DMS 273 (cell line): ENCODE data around the gene ZNF442.
"Not testable (repeated sequence)": the region's sequence is repeated elsewhere in the genome, so short reads cannot be mapped to it uniquely, and the experiment has no call there.

Source experiments
- DNase-seq: peaks from one replicate; lab custom pipeline; 2025; ENCODE audit not compliant: unreplicated experiment; lab: John Stamatoyannopoulos, UW

The ZNF442 gene

DNA sequence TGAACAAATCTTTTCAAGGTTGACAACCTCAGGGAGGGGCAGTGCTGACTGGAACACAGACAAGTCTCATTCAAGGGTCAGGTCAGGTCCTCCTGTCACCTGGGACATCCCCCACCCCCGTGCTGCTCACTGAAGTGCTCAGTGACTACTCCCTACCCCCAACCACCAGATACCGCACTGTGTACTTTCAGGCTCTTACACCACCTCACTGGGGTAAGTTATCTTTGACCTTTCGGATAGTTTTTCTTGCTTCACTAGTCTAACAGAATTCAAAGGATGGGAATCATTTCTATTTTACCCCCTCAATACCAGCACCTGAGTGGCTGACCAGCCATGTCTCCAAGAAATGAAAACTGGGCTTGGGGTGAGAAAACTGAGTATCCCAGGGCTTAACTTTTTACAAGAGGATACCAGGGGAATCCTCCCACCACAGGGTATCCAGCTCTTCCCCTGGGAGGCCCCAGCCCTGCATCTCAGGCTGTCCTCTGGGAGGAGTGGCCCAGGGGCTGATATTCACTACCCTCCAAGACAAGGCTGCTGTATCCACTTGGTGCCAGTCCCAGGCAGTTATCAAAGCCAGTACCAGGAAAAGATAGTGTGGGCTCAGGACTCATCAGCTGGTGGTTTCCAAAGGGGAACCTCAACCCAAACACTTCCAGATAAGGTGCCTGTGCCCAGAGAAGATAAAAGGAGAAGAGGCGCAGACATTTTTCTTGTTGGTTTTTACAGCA, 34.1 kb downstream of the ZNF442 start:
- no peak for DNase-seq

DNA sequence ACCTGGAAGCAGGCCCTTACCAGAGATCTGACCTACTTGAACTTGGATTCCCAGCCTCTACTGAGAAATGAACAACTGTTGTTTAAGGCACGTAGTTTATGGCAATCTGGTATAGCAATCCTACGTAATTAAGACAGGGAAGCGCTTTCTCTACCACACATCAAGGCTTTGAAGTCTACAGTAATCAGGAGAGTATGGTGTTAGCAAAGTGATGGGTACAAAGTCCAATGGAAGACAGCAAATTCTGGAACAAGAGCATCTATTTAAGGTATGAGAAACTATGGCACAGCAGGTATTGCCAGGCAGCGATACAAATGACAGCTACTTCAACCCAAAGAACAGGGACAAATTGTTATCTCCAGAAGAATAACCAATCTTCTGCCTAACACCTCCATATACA, 35.1 kb downstream of the ZNF442 start:
- DNase-seq = no peak

DNA sequence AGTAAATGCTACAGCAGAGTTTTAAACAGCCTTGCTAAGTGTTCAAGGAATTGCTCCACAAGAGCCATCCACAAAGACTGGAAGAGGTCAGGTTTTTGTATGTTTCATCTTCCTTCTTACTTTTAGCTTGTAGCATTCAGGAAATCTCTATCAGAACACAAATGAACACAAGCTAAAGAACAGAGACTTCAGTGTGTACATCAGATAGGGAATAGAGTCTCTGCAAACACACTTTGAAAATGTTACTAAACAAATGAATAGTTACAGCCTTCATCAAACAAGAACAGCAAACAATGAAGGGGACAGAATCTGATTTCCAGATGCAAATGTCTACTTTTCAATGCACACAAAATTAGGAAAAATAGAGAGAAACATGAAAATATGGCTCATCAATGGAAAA, 39.8 kb downstream of the ZNF442 start:
- DNase-seq = no peak

DNA sequence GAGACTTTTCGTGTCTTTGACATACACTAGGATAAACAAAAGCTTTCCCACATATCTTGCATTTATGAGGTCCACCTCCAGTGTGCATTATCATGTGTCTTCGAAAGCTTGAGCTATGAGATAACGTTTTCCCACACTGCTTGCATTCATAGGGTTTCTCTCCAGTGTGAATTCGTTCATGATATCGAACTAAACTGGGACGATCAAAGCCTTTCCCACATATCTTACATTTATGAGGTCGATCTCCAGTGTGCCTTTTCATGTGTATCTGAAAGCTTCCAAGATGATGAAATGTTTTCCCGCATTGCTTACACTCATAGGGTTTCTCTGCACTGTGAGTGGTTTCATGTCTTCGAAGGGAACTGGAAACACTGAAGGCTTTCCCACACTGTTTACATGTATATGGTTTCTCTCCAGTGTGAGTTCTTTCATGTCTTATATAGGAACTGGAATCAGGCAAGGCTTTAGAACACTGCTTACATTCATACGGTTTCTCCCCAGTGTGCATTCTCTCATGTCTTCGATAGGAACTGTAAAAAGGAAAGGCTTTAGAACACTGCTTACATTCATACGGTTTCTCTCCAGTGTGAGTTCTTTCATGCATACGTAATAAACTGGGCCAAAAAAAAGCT, 46.6 kb downstream of the ZNF442 start:
- DNase-seq = no peak

DNA sequence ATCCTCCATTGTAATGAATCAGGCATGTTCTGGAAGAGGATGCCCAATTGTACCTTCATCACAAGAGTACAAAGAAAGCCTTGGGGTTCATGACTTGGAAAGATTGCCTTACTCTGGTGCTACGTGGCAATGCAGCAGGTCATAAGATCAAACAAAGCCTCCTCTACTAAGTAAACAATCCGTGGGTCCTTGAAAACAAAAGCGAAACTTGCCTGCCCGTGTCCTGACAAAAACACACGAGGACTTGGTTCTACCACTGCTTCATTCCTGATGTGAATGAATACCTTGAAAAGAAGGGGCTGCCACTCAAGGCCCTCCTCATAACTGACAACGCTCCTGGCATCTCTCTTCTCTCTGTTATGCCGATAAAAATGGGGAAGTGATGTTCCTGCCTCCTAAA, 50.9 kb downstream of the ZNF442 start:
- no peak for DNase-seq

DNA sequence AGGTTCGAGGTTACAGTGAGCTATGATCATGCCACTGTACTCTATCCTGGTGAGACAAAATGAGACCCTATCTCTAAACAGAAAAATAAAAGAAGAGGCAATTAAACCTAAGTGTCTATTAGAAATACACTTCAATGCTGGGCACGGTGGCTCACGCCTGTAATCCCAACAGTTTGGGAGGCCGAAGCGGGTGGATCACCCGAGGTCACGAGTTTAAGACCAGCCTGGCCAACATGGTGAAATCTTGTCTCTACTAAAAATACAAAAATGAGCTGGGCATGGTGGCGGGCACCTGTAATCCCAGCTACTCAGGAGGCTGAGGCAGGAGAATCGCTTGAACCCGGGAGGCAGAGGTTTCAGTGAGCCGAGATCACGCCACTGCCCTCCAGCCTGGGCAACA, 56.6 kb downstream of the ZNF442 start:
- not testable (repeated sequence) for DNase-seq
